Posterior cingulate gyrus (tissue), 11 donors: ENCODE data around the gene FAM209A.
"Not testable (repeated sequence)": the region's sequence is repeated elsewhere in the genome, so short reads cannot be mapped to it uniquely, and the experiment has no call there.

ENCODE experiments used
- DNase-seq, 10 donors: peaks; one replicate each; pipeline versions ENCODE4 v3.0.0 to v3.0.0-alpha.2; 2020 to 2021; ENCODE audit warnings: mixed read lengths in 3 of 10
- intact Hi-C: fragments of 100-400 bp; cut with DNase I; formaldehyde crosslinking; loops from one replicate; pipeline ENCODE4 v1.15.1; 2023

FAM209A gene, protein sequence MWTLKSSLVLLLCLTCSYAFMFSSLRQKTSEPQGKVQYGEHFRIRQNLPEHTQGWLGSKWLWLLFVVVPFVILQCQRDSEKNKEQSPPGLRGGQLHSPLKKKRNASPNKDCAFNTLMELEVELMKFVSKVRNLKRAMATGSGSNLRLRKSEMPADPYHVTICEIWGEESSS

DNA sequence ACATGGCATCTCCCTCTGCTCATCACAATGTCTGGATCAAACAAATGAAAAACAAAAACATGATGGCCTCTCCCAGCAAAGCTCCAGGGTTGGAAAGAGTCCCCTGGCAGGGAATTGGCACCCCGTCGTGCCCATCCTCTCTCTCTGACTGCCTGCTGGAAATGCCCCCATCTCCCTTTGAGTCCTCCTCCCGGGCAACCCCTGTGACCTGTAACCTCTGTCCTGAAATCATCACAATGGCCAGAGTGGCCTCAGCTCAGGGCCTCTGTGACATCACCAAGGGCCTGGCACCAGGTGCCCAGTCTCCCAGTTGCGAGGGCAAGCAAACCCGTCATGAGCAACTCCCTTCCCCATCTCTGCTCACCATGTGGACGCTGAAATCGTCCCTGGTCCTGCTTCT lies at the start of gene FAM209A:
FAM209A (plus strand) TSS at position 301 of the 400 bp plus-strand sequence; CDS start at position 366, 65 bp downstream.
- intact Hi-C loops, DNase-seq: not testable (repeated sequence)

DNA sequence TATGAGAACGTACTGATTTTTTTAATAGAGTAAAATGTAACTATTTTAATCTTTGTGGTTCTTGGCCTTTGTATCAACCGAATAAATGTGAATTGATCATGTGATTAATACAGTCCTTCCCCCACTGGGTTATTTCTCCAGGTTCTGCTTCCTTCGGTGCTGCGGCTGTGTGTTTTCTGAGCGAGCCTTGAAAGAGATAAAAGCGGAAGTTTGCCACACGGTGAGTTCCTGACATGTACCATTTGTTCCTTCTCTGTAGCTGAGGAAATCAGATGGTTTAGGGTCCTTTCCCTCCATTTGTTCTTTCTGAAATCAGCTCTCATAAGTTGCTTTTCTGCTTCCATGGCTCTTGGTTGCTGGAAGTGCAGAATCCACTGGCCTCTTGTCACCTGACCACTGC lies 40.6 kb upstream of the FAM209A start:
- no peak for DNase-seq
- intact Hi-C loops, result no loop called here

DNA sequence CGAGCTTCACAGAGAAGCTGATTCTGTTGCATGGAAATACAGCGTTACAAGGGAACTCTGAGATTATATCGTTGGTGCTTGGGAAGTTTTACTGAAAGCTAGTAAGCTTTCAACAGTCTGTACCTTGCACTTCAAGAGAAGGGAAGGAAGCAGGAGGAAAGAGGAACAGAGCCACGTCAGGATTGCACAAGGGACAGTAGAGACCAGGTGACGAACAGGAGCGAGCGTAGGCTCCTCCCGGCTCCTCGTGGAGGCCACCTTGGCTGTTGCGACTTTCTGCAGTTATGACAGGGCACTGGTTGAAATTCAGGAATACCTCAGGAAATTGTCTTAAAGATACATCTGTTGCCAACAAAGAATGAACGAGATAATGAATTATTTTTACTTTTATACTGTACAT lies 37.3 kb upstream of the FAM209A start:
- no peak for DNase-seq
- intact Hi-C loops, result no loop called here

DNA sequence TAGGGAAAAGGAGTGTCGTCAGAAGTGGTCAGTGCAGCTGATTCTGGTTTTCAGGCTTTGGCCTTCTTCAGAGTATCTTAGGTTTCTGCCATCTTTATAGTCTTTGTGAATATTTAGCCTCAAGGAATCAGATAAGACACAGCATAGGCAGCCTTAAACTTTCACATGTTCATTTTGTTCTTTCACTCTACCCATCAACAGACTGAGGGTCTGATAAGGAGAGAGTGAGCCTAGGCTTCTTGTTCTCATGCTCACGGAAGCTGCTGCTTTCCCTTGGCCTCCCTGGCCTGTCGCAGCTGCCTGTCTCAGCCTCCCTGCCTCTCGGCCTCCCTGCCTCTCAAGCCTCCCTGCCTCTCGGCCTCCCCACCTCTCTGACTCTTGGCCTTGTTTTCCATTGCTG lies 36.0 kb upstream of the FAM209A start:
- intact Hi-C loops, result no loop called here
- no peak for DNase-seq

DNA sequence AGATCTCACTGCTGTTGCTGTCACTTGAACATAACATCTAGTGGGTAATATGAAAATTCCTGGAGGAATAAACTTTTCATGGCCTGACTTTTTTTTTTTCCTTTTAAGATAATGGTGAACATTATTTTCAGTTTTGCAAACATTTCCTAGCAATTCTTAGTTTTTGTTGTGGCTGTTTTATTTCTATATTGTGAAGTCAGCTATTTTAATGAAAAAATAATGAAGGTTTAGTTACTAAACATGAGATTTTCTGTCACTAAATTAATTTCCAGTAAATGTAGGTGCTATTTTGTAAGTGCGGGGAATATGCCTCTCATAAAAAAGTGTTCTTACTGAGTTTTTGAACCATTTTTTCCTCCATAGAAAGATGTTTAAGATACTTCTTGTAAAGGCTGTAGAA lies 23.4 kb upstream of the FAM209A start:
- DNase-seq, result no peak

DNA sequence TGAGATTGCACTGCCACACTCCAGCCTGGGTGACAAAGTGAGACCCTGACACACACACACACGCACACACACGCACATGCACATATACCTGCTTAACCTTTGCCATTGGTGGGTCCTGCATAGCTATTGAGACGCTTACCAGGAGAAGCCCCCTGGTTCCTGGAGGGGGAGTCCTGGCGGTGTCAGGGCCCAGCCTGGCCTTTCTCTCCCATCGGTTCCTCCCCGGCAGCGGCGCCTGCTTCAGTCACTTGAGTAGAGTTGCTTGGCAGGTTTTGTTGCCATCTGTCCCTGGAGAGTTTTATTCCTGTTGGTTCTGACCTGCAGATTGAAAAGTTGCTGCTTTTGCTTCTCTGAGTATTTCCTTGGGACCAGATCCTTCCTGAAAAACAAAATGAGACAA lies 20.6 kb upstream of the FAM209A start:
- intact Hi-C loops, result no loop called here
- no peak for DNase-seq

More for the DNA sequence above, 23.4 kb upstream of the FAM209A start:
- intact Hi-C loops, result no loop called here

DNA sequence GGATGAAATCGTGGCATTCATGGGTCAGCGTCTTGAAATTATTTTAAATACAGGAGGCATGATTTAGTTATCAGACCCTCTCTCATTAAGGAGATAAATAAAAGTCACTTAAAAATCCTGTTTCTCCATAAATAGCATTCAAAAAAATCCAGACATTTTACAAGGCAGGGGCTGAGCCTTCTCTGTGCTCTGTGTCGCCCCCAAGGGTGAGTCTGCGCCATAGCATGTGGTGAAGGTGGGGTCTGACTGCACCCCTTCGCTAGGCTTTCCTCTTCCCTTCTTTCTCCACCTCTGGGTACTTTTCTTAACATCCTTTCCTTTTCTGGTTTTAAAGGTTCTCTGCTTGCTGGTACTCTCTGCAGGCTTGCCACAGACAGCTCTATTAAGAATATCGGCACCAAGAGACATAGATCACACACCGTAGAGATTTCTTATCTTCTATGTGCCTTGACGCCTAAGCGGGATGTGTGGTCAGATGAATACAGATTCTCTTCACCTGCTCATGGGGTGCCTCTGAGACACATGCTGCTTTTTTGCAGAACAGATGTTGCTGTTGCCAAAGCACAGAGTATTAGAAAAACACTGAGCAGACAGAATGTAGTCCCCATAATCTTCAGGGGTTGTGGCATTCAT lies 20.1 kb upstream of the FAM209A start:
- no peak for DNase-seq
- intact Hi-C loops, result no loop called here

DNA sequence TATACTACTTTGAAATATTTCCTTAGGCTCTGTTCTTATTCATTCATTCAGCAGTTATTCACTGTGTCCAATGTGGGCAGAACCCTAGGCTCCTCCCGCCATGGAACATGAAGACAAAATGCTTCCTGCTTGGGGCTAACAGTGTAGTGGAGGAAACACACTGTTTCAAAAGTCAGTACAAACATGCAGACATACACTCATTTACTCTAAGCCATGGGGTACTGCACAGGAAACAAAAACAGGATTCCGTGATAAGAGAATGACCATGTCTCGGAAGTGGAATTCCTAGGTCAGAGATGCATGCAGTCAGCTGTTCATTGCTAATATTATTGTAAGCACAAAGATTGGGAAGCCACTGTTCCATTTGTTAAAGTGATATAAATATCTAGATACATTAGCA lies 18.4 kb upstream of the FAM209A start:
- intact Hi-C loops, result no loop called here
- DNase-seq, result no peak

DNA sequence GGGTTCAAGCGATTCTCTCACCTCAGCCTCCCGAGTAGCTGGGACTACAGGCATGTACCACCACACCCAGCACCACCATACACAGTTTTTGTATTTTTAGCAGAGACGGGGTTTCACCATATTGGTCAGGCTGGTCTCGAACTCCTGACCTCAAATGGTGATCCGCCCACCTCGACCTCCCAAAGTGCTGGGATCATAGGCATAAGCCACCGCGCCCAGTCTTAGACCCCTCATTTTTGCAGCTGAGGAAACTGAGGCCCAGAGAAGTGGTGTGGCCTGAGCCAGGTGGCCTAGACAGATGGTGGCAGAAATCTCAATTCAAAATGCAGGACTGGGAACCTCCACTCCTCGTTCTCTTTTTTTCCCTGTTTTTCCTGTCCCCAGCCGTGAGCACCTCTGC lies 12.6 kb upstream of the FAM209A start:
- DNase-seq, result peak in 1 of 10 donors; percentile 27

DNA sequence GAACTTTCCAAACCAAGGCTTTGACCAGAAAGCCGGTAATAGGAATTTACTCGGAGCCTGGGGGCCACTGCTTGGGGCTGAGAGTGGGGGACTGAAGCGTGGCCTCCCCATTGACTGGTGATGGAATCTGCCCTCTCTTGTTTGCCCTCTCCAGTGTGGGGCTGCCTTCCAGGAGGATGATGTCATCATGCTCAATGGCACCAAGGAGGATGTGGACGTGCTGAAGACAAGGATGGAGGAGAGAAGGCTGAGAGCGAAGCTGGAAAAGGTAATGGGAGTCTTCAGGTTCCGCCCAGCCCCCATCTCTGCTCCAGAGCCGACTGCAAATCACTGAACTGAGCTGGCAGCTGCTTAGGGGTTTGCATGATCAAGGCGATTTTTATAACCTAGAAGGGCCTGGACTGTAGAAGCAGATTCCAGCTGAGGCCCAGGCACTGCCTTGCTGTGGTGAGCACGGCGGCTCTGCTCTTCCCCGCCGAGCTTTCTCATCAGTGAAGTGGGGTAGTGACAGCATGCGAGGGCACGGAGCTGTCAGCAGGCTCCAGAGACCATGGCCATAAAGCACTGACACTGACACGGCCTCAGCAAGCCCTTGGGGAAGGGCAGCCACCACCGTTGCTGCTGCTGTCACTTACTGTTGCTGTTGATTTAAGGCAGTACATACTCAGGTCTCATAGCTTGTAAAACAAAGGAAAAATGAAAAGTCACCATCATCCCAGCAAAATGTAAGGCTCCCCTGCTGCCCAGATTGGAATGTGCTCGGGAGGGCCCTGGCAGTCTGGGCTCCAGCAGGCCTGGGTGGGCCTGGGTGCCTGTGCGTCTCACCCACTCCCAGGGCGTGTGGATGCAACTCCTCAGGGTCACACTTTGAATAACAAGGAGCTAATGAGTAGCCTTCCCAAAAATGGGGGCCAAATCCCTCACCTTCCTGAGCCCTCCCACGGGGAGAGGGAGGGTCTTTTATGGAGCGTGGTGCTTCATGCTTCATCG lies 11.1 kb upstream of the FAM209A start:
- DNase-seq, result peak in 1 of 10 donors; percentile 73
- intact Hi-C loops, result no loop called here

More for the DNA sequence above, 12.6 kb upstream of the FAM209A start:
- intact Hi-C loops, result no loop called here

DNA sequence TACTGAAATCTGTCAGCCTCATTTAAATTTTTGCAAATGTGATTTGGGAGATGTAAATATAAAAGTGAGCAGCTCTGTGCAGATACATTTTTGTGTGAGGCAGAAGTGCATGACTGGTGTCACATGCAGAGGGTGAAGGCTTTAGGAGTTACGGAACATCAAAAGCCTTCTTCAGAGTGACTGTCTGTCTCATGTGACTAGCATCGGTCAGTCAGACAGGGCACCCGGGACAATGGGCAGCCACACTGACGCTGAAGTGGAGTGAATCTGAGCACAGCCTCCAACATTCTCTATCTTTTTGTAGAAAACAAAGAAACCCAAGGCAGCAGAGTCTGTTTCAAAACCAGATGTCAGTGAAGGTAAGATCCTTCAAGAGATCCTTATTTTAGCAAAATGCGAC lies 7.9 kb upstream of the FAM209A start:
- peak in 4 of 10 donors; percentile 13 to 79 (median 43) for DNase-seq

DNA sequence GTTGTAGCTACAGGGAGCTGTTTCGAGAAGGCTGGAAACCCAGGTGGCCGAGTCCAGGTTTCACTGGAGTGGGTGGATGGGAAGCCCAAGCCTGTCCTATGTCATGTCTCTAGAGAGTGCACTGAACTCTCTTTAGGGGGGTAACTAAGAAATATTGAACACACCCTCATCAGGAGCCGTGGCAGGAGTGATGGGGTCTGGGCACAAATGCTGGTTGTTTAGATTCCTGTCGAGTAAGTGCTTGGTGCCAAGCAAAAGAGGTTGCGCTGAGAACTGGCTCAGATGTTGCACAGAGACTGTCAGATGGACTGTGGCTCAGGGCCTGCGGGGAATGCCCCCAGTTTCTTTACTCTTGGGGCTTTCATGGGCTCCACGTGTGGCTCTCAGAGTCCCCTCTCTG lies 7.3 kb upstream of the FAM209A start:
- DNase-seq, result peak in 1 of 10 donors; percentile 55
- intact Hi-C loops, result no loop called here

More for the DNA sequence above, 7.9 kb upstream of the FAM209A start:
- intact Hi-C loops, result no loop called here

DNA sequence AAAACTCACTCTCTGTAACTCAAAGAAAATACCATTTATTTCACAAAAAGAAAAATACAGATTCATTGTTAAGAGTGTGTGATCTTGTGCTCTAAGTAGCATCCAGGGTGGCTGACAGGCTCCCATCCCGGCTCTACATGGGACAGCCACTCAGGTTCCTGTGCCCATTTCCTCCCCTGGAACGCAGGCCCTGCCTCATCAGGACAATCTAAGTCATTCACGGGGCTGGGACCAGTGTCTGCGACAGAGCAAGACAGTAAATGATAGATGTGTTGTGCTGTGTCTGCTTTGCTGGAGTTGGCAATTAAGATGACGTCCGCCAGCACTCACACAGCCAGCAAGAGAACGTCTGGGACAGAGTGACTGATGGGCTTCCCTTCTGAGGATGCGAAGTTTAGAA lies 6.9 kb upstream of the FAM209A start:
- no peak for DNase-seq
- intact Hi-C loops, result no loop called here

DNA sequence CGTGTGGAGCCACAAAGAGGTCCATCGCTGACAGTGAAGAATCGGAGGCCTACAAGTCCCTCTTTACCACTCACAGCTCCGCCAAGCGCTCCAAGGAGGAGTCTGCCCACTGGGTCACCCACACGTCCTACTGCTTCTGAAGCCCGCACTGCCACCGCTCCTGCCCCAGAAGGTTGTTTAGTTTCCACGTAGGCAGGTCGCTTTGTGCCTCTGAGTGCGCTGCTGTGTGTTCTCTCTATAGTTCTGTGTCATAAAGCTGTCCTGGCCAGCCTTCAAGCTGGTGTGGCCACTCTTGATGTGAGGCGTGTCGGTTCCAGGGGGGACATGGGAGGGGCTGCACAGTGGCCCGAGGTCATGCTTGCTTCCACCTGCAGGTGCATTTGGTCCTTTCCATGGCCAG lies 6.4 kb upstream of the FAM209A start:
- intact Hi-C loops, result no loop called here
- peak in 1 of 10 donors; percentile 50 for DNase-seq

DNA sequence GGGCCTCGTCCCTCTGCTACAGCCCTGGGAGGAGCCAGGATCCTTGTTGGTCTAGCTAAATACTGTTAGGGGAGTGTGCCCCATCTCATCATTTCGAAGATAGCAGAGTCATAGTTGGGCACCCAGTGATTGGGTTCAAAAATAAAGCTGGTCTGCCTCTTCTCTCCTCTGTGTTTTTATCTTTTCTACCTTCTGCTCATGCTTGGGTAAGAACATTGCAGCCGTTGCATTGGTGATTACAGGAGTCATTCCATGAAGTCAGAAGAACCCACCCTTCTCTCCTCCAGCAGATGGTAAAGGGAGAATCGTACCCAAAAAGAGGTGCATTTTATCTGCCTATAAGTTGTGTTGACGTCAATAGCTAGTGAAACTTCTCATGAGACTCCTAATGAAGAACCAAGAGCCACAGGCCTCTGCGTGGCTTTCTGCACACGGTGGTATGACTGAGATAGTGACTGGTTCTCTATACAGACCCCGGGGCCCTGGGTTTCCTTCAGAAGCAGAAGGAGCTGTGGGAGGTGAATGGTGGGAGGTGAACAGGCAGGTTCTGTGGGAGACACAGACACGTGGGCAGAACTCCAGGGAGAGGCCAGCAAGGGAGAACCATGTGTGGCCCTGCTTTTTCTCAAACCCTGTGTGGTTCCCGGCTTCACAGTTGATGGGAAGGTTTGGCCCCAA lies 5.7 kb upstream of the FAM209A start:
- DNase-seq, result no peak
- intact Hi-C loops, result no loop called here

DNA sequence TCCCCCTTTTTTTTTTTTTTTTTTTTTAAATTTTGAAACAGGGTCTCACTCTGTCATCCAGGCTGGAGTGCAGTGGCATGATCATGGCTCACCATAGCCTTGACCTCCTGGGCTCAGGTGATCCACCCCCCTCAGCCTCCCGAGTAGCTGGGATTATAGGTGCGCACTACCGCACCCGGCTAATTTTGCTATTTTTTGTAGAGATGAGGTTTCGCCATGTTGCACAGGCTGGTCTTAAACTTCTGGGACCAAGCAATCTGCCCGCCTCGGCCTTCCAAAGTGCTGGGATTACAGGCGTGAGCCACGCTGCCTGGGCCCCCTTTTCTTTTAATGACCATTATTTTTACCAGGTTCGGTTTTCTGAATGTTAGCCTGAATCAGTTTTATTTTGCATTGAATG lies 5.0 kb upstream of the FAM209A start:
- no peak for DNase-seq
- intact Hi-C loops, result no loop called here

DNA sequence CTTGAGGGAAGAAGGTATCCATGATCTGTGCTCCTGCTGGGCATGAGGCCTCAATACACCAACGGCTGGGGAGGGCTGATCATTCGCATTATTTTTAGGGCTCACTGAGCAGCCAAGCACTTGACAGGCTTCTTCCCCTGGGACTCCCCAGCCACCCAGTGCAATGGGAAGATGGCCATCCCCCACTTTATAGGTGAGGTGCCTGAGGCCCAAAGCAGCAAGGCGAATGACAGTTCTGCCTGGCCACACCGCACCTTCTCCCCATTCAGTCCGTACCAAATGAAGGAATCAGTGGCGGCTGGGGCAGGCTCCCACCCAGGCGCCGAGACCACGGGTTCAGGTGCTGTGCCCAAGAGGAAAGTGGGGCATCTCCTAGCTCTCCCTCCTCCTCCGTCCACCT lies 4.4 kb upstream of the FAM209A start:
- intact Hi-C loops, result no loop called here
- DNase-seq, result peak in 1 of 10 donors; percentile 57

DNA sequence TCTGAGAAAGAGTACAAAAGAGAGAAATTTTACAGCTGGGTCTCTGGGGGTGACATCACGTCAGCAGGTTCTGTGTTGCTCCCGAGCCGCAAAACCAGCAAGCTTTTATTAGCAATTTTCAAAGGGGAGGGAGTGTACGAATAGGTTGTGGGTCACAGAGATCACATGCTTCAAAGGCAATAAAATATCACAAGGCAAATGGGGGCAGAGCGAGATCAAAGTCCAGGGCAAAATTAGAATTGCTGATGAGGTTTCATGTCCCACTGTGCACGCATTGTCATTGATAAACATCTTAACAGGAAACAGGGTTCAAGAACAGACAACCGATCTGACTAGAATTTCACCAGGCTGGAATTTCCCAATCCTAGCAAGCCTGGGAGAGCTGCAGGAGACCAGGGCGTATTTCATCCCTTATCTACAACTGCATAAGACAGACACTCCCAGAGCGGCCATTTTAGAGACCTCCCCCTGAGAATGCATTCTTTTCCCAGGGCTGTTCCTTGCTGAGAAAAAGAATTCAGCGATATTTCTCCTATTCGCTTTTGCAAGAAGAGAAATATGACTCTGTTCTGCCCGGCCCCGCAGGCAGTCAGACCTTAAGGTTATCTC lies 3.7 kb upstream of the FAM209A start:
- intact Hi-C loops, DNase-seq: not testable (repeated sequence)

DNA sequence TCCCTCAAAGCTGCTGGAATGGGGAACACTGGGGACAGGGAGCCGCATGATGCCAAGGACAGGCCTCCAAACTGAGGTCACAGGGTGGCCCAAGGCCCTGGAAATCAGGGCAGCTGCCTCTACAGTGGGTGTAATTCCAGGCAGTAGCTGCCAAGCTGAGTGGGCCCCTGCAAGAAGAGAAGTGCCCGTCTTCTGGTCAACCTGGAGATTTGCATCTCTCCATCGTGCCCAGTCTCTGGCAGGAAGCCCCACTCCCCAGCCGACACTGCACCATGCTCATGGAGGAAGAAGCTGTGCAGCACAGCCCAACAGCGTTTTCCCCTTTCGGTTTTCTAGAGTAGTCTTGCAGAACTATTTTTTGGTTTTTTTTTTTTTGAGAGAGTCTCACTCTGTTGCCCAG lies 2.2 kb upstream of the FAM209A start:
- no peak for DNase-seq
- intact Hi-C loops, result no loop called here

DNA sequence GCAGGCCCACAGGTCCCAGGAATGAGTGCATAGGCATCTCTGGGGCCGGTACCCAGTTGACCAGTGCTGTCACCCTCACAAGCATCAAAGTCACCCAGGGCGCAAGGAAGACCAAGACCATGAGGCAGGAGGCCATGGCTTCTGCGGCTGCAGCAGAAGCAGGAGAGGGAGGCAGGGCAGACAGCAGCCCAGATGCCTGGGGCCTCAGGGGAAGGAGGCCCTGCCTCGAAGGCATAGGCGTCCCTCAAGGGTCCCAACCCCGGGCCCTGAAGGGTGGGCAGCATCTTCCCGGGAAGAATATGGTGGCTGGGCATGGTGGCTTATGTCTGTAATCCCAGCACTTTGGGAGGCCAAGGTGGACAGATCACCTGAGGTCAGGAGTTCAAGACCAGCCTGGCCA lies 3.0 kb downstream of the FAM209A start:
- peak in 1 of 10 donors; percentile 59 for DNase-seq
- intact Hi-C loops, result no loop called here
